AG04450 (cell line): ENCODE results near the gene RPL18. TPM values are rescaled to one million over a fixed set of nuclear protein-coding genes. Genes with fewer than 3 reads are reported as not detected.
"Not testable (repeated sequence)": the region's sequence is repeated elsewhere in the genome, so short reads cannot be mapped to it uniquely, and the experiment has no call there.

Experiments used
- CTCF ChIA-PET: fragments of 300-600, 350-600 bp; formaldehyde crosslinking; extraction: SDS; loops from one replicate; lab custom pipeline; 2022; ENCODE audit warnings: antibody characterized with exemption, inconsistent platforms; lab: Charles Lee
- POLR2A ChIA-PET: fragments of 350-600 bp; formaldehyde crosslinking; extraction: SDS; loops from one replicate; lab custom pipeline; 2021; ENCODE audit warnings: antibody characterized with exemption, inconsistent platforms; lab: Yijun Ruan, JAX
- DNase-seq: peaks from one replicate; pipeline ENCODE4 v3.0.0-alpha.2; 2011; ENCODE audit warnings: low read depth, low spot score
- H3K27ac ChIP-seq: one replicate; pipeline ENCODE4 v1.5.1; 2012; ENCODE audit warnings: low read depth, low read length, control low read depth
- H3K27me3 ChIP-seq: one replicate; pipeline ENCODE4 v1.6.0; 2012; ENCODE audit warnings: low read length; ENCODE audit not compliant: control insufficient read depth, insufficient read depth
- H3K4me3 ChIP-seq: 2 replicates; pipeline ENCODE4 v1.5.1; 2011; ENCODE audit warnings: mild to moderate bottlenecking, low read depth, low read length, control low read depth
- H3K9me3 ChIP-seq: 2 replicates; pipeline ENCODE4 v1.5.1; 2012; ENCODE audit warnings: low read length; ENCODE audit not compliant: control insufficient read depth, insufficient read depth
- polyA plus RNA-seq: library from polyadenylated mRNA; depleted of rRNA; stranded (reverse); fragments of >200 nt; gene quantifications from 2 replicates; pipeline ENCODE4 v1.2.3, GENCODE V29; 2011
- TF ChIP-seq, protein P1 (sequence below): IDR thresholded peaks from 2 replicates; pipeline ENCODE4 v1.5.1; 2011; ENCODE audit warnings: low read depth, low read length, control low read depth, inconsistent platforms

The RPL18 gene
- polyA plus RNA-seq, 1 experiment, result 1,020 TPM

DNA sequence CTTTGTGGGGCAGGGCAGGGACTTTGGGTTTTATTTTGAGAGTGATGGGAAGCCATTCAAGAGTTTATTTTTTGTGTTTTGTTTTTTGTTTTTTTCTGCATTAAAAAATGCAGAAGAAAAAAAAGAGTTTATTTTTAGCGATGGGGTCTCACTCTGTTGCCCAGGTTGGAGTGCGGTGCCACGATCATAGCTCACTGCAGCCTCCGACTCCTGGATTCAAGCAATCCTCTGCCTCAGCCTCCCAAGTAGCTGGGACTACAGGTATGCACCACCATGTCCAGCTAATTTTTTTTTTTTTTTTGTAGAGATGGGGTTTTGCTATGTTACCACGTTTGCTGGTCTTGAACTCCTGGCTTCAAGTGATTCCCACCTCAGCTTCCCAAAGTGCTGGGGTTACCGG, 39.5 kb upstream of the RPL18 start:
- CTCF ChIA-PET, result interaction anchor here (2.2 kb wide), 1 partner anchor 17 kb away, joined by 5 read pairs; no protein-coding TSS in a partner anchor
- H3K9me3 ChIP-seq, result no peaks in the 10 kb centered on the region
- POLR2A ChIA-PET, result interaction anchor here (0.6 kb wide), 1 partner anchor 101 kb away, joined by 3 read pairs; no protein-coding TSS in a partner anchor
- DNase-seq, result no peak
- no peak overlapping the region for H3K27ac ChIP-seq
- no peaks in the 10 kb centered on the region for H3K27me3 ChIP-seq
- H3K4me3 ChIP-seq, result no peak overlapping the region
- TF ChIP-seq, protein P1, sequence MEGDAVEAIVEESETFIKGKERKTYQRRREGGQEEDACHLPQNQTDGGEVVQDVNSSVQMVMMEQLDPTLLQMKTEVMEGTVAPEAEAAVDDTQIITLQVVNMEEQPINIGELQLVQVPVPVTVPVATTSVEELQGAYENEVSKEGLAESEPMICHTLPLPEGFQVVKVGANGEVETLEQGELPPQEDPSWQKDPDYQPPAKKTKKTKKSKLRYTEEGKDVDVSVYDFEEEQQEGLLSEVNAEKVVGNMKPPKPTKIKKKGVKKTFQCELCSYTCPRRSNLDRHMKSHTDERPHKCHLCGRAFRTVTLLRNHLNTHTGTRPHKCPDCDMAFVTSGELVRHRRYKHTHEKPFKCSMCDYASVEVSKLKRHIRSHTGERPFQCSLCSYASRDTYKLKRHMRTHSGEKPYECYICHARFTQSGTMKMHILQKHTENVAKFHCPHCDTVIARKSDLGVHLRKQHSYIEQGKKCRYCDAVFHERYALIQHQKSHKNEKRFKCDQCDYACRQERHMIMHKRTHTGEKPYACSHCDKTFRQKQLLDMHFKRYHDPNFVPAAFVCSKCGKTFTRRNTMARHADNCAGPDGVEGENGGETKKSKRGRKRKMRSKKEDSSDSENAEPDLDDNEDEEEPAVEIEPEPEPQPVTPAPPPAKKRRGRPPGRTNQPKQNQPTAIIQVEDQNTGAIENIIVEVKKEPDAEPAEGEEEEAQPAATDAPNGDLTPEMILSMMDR, result no peak

DNA sequence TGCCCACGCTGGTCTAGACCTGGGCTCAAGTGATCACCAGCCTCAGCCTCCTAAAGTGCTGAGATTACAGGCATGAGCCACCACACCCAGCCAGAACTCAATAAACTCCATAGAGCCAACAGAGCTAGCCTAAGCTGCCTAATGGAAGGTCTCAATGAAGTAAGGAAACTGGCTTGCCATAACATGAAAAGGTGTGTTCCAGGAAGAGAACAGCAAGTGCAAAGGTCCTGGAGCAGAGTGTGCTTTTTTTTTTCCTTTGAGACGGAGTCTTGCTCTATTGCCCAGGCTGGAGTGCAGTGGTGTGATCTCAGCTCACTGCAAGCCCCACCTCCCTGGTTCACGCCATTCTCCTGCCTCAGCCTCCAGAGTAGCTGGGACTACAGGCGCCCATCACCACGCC, 38.9 kb upstream of the RPL18 start:
- H3K9me3 ChIP-seq, H3K4me3 ChIP-seq, H3K27me3 ChIP-seq, DNase-seq, H3K27ac ChIP-seq: not testable (repeated sequence)
- ChIA-PET POLR2A (interaction anchor here (0.6 to 1.1 kb wide), 2 partner anchors 21 to 39 kb away, joined by 3 to 5 read pairs; partner anchors contain the start of genes RPL18 and SPHK2), CTCF (interaction anchor here (2.2 to 2.4 kb wide), 2 partner anchors 12 to 17 kb away, joined by 5 to 7 read pairs; partner anchors contain the start of gene CA11)

- POLR2A ChIA-PET, result interaction anchor here (0.6 to 1.1 kb wide), 4 partner anchors 20 to 108 kb away, joined by 3 to 12 read pairs (median 4); partner anchors contain the start of genes RPL18 and SPHK2
- Histone ChIP-seq H3K27ac (peak overlapping the region; percentile 62), H3K27me3 (no peaks in the 10 kb centered on the region), H3K4me3 (no peak overlapping the region), H3K9me3 (no peaks in the 10 kb centered on the region)
- TF ChIP-seq, protein P1, result no peak
- DNase-seq, result peak; percentile 83
- CTCF ChIA-PET, result interaction anchor here (2.2 to 2.4 kb wide), 2 partner anchors 11 to 18 kb away, joined by 5 to 7 read pairs; partner anchors contain the start of gene CA11
Observed at GRCh38 chr19:48656840-48657474, 38.0 kb upstream of the RPL18 start.

DNA sequence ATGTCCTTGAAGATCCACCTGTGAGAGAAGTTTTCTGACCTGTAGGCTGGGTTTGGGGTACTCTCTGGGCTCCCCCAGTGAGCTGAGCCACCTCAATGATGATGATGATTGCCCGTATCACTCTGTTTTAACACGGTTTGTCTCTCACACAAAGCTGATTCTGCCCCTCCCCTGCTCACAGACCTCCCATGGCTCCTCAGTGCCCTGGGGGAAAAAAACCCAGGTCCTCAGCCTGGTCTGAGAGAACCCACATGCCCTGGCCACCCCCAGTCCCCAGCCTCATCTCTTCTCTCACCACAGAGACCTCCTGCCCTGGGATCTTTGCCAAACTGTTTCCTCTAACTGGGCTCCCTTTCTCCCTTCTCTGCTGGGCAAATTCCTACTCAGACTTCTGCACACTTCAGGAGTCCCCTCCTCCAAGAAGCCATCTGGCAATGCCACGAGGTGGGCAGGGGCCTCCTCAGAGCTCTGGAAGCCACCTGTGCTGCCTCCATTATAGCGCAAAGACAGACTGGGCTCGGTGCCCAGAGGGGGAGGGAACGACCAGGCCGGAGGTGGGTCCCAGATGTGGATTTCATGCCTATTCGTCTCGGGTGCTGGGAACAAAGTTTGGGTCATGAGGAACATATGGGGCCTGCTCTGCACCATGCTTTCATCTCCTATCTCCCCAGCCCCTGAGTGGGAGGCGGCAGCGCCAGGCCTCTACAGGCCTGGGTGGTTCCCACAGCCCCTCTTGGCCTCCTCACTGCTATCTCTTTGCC, 35.5 kb upstream of the RPL18 start:
- H3K9me3 ChIP-seq, result 0 out of 2 replicates have a peak, but pooled peaks cover 6% of the 10 kb centered on the region
- POLR2A ChIA-PET, result no interaction called here
- CTCF ChIA-PET, result no interaction called here
- peak overlapping the region; percentile 21 for H3K27ac ChIP-seq
- no peak overlapping the region for H3K4me3 ChIP-seq
- no peaks in the 10 kb centered on the region for H3K27me3 ChIP-seq
- TF ChIP-seq, protein P1, result no peak
- DNase-seq, result no peak

- Histone ChIP-seq H3K27ac (no peak overlapping the region), H3K9me3 (0 out of 2 replicates have a peak, but pooled peaks cover 6% of the 10 kb centered on the region), H3K27me3 (no peaks in the 10 kb centered on the region), H3K4me3 (no peak overlapping the region)
- POLR2A ChIA-PET, result no interaction called here
- TF ChIP-seq, protein P1, result no peak
- no peak for DNase-seq
- CTCF ChIA-PET, result no interaction called here
Observed at GRCh38 chr19:48651683-48652048, 32.7 kb upstream of the RPL18 start.
